ENCODE results near the gene ZNF678. TPM values are rescaled to one million over a fixed set of nuclear protein-coding genes. Genes with fewer than 3 reads are reported as not detected.

Gene ZNF678
- total RNA-seq, 2 donors from 2014 or later = 7.1 to 10.6 TPM

DNA sequence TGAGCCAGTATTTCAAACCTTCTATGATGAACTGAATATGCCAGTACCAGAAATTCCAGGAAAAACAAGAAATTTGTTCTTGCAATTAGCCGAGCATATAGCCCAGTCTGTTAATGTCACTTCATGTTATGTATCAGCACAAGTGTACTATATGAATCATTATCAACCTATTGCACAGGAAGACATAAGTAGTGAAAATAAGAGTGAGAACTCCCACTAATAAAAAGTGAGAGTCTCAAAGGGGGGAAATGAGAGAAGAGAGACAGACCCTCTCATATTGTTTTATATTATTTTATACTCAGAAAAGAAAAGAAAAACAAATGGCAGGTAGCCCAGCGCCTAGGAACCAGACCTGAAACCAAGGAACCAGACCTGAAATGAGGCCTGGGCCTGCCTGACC, 155.6 kb downstream of the ZNF678 start:
- DNase-seq (ENCODE audit: low spot score) (no peak), ATAC-seq (ENCODE audit: insufficient number of reproducible peaks, low FRiP score, low read depth) (no peak)
- Histone ChIP-seq H3K36me3 (no peaks in the 10 kb centered on the region), H3K4me1 (ENCODE audit: control insufficient read depth in 1 of 2, low read depth in 2 of 2) (no peaks in the 10 kb centered on the region), H3K27me3 (replicated peaks; ENCODE audit: insufficient read depth) (no peaks in the 10 kb centered on the region), H3K27ac (no peak overlapping the region), H3K9me3 (peaks cover 38% of the 10 kb centered on the region), H3K4me3 (no peak overlapping the region)
- TF ChIP-seq, protein P1, sequence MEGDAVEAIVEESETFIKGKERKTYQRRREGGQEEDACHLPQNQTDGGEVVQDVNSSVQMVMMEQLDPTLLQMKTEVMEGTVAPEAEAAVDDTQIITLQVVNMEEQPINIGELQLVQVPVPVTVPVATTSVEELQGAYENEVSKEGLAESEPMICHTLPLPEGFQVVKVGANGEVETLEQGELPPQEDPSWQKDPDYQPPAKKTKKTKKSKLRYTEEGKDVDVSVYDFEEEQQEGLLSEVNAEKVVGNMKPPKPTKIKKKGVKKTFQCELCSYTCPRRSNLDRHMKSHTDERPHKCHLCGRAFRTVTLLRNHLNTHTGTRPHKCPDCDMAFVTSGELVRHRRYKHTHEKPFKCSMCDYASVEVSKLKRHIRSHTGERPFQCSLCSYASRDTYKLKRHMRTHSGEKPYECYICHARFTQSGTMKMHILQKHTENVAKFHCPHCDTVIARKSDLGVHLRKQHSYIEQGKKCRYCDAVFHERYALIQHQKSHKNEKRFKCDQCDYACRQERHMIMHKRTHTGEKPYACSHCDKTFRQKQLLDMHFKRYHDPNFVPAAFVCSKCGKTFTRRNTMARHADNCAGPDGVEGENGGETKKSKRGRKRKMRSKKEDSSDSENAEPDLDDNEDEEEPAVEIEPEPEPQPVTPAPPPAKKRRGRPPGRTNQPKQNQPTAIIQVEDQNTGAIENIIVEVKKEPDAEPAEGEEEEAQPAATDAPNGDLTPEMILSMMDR (IDR thresholded peaks at IDR 0.05) = no peak

DNA sequence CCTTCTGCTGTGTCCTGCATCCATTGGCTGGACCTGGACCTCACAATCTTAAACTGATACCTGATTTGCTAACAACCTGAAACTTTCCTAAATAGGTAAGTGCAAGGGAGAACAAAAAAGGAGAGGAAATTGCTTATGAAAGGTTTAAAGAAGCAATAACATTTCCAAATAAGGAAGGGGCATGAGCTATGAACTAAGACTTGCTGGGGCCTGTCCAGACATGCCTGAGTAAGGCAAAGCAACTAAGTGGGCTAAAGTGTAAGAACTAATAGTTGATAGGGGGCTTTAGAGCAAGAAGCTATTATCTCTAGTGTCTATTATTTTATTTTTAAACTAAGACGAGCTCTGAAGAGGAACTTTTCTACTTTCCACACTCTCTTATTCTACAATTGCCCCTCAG, 160.1 kb downstream of the ZNF678 start:
- no peaks in the 10 kb centered on the region for H3K27me3 ChIP-seq (replicated peaks; ENCODE audit: insufficient read depth)
- ATAC-seq (ENCODE audit: insufficient number of reproducible peaks, low FRiP score, low read depth) = no peak
- peaks cover 26% of the 10 kb centered on the region for H3K9me3 ChIP-seq
- H3K36me3 ChIP-seq = no peaks in the 10 kb centered on the region
- TF ChIP-seq, protein P1 (IDR thresholded peaks at IDR 0.05) = no peak
- DNase-seq (ENCODE audit: low spot score) = no peak
- no peak overlapping the region for H3K4me3 ChIP-seq
- peaks cover 2 to 6% of the 10 kb centered on the region in 2 donors for H3K4me1 ChIP-seq (ENCODE audit: control insufficient read depth in 1 of 2, low read depth in 2 of 2)
- H3K27ac ChIP-seq = no peak overlapping the region

DNA sequence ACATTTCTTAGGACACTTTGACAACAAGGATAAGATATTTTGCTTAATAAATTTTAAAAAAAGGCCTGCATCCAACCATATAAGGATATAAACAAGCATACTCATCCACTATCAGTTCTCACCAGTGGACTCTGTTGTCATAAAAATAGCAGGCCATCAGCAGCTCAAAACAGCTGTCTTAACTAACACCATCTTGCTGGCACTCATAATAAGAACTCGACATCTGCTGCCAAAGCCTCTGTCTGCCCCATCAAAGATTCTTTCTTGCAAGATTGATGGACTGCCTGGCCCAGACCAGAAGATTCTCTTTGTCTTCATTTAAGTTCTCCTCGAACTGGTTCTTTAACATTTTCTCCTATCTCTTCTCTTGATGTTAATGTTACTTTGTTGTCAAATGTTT, 161.7 kb downstream of the ZNF678 start:
- H3K36me3 ChIP-seq = no peaks in the 10 kb centered on the region
- DNase-seq (ENCODE audit: low spot score) = no peak
- peaks cover 17% of the 10 kb centered on the region for H3K9me3 ChIP-seq
- H3K4me3 ChIP-seq = no peak overlapping the region
- no peak for ATAC-seq (ENCODE audit: insufficient number of reproducible peaks, low FRiP score, low read depth)
- H3K4me1 ChIP-seq (ENCODE audit: control insufficient read depth in 1 of 2, low read depth in 2 of 2) = peaks cover 2 to 18% of the 10 kb centered on the region in 2 donors
- TF ChIP-seq, protein P1 (IDR thresholded peaks at IDR 0.05) = no peak
- H3K27ac ChIP-seq = no peak overlapping the region
- H3K27me3 ChIP-seq (replicated peaks; ENCODE audit: insufficient read depth) = no peaks in the 10 kb centered on the region

DNA sequence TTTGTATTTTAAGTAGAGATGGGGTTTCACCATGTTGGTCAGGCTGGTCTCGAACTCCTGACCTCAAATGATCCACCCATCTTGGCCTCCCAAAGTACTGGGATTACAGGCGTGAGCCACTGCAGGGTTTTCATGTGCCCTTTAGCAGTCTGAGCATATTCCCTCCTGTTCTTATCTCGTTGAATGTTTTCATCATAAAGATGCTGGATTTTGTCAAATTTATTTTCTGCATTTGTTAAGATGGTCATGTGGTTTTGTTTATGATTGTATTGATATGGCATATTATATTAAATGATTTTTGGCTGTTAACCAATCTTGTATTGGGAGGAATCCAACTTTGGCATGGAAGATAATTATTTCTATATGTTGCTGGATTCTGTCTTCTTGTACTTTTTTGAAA, 163.0 kb downstream of the ZNF678 start:
- TF ChIP-seq, protein P1 (IDR thresholded peaks at IDR 0.05) = no peak
- no peak for DNase-seq (ENCODE audit: low spot score)
- H3K27me3 ChIP-seq (replicated peaks; ENCODE audit: insufficient read depth) = no peaks in the 10 kb centered on the region

More for the DNA sequence above, 163.0 kb downstream of the ZNF678 start:
- Histone ChIP-seq H3K36me3 (no peaks in the 10 kb centered on the region), H3K9me3 (peaks cover 12% of the 10 kb centered on the region), H3K27ac (no peak overlapping the region), H3K4me1 (ENCODE audit: control insufficient read depth in 1 of 2, low read depth in 2 of 2) (peaks cover 2 to 27% of the 10 kb centered on the region in 2 donors), H3K4me3 (no peak overlapping the region)
- no peak for ATAC-seq (ENCODE audit: insufficient number of reproducible peaks, low FRiP score, low read depth)

Other genes starting within 250 kb of the ZNF678 start
- gene CDC42BPA, start 245.1 kb upstream of the ZNF678 start, total RNA-seq = 10 to 100 TPM; 62.4 to 89.7 TPM
- 10 to 100 TPM; 19.4 to 24.2 TPM for gene JMJD4, start 171.7 kb downstream of the ZNF678 start, total RNA-seq
- gene SNAP47, start 171.9 kb downstream of the ZNF678 start, total RNA-seq = 10 to 100 TPM; 26.3 to 42.4 TPM